IMR-90 (cell line): Measurements from ENCODE around the gene CHRM4. TPM values are rescaled to one million over a fixed set of nuclear protein-coding genes. Genes with fewer than 3 reads are reported as not detected.

Source experiments
- ATAC-seq: fragments of 200-7000 bp; cut with Tn5 transposase; 2 replicates; pipeline ENCODE4 v1.9.1; 2020; ENCODE audit warnings: low read depth, mild to moderate bottlenecking, moderate library complexity
- BruUV-seq: library from RNA; stranded (reverse); fragments of 400-500 nt; replicated peaks from 2 replicates; lab custom pipeline; 2021; lab: Mats Ljungman, UMichigan
- CTCF ChIA-PET: fragments of 300-600 bp; formaldehyde crosslinking; extraction: SDS; loops from one replicate; lab custom pipeline; 2021; ENCODE audit warnings: antibody characterized with exemption; lab: Yijun Ruan, JAX
- POLR2A ChIA-PET: fragments of 300-600 bp; sonication (Branson Sonifier 250); formaldehyde crosslinking; loops from one replicate; lab custom pipeline; 2022; ENCODE audit warnings: antibody characterized with exemption; ENCODE audit not compliant: unreplicated experiment; lab: Charles Lee
- DNase-seq: peaks from one replicate; pipeline ENCODE4 v3.0.0; 2013
- H2AFZ ChIP-seq: replicated peaks from 2 replicates; pipeline ENCODE3; 2013; ENCODE audit warnings: low read length, mild to moderate bottlenecking; ENCODE audit not compliant: poor library complexity
- H2AK5ac ChIP-seq: 2 replicates; pipeline ENCODE4 v1.6.1; 2013; ENCODE audit warnings: low read depth, low read length, inconsistent platforms
- H2AK9ac ChIP-seq: replicated peaks from 2 replicates; pipeline ENCODE3; 2013; ENCODE audit warnings: mild to moderate bottlenecking, low read depth, low read length, moderate library complexity; ENCODE audit not compliant: poor library complexity
- H2BK120ac ChIP-seq: 2 replicates; pipeline ENCODE4 v1.6.1; 2013; ENCODE audit warnings: low read depth, low read length, inconsistent platforms
- H2BK15ac ChIP-seq: 3 replicates; pipeline ENCODE4 v1.6.1; 2013; ENCODE audit warnings: low read depth, low read length, inconsistent platforms
- H2BK20ac ChIP-seq: 2 replicates; pipeline ENCODE4 v1.6.1; 2013; ENCODE audit warnings: low read depth, mild to moderate bottlenecking, inconsistent platforms, low read length, moderate library complexity
- H2BK5ac ChIP-seq: 2 replicates; pipeline ENCODE4 v1.6.1; 2013; ENCODE audit warnings: mild to moderate bottlenecking, low read depth, low read length, inconsistent platforms; ENCODE audit not compliant: poor library complexity, severe bottlenecking
- H3K14ac ChIP-seq: replicated peaks from 2 replicates; pipeline ENCODE4 v1.6.1; 2013; ENCODE audit warnings: low read depth, low read length, inconsistent platforms
- H3K18ac ChIP-seq: 2 replicates; pipeline ENCODE4 v1.6.1; 2013; ENCODE audit warnings: low read depth, low read length, control low read depth
- H3K23ac ChIP-seq: 2 replicates; pipeline ENCODE4 v1.6.1; 2013; ENCODE audit warnings: low read depth, low read length, inconsistent platforms
- H3K27ac ChIP-seq: 2 replicates; pipeline ENCODE4 v1.5.1; 2013; ENCODE audit warnings: mild to moderate bottlenecking, control low read depth, low read length; ENCODE audit not compliant: insufficient read depth
- H3K27me3 ChIP-seq: 2 replicates; pipeline ENCODE4 v1.6.1; 2013; ENCODE audit warnings: low read length; ENCODE audit not compliant: control insufficient read depth, insufficient read depth
- H3K36me3 ChIP-seq: 2 replicates; pipeline ENCODE4 v1.6.1; 2013; ENCODE audit warnings: low read length, mixed read lengths; ENCODE audit not compliant: control insufficient read depth, insufficient read depth
- H3K4ac ChIP-seq: 2 replicates; pipeline ENCODE4 v1.6.1; 2013; ENCODE audit warnings: low read depth, low read length, inconsistent platforms
- H3K4me1 ChIP-seq: 2 replicates; pipeline ENCODE4 v1.6.1; 2013; ENCODE audit warnings: low read length, mixed read lengths; ENCODE audit not compliant: control insufficient read depth, insufficient read depth
- H3K4me2 ChIP-seq: 2 replicates; pipeline ENCODE4 v1.6.1; 2013; ENCODE audit warnings: low read depth, mild to moderate bottlenecking, control low read depth, low read length, moderate library complexity
- H3K4me3 ChIP-seq: 2 replicates; pipeline ENCODE4 v1.5.1; 2013; ENCODE audit warnings: low read depth, mild to moderate bottlenecking, control low read depth, low read length, moderate library complexity; ENCODE audit not compliant: insufficient read depth
- H3K56ac ChIP-seq: 2 replicates; pipeline ENCODE4 v1.6.1; 2013; ENCODE audit warnings: low read length, inconsistent platforms; ENCODE audit not compliant: insufficient read depth; ENCODE audit errors: extremely low read depth
- H3K79me1 ChIP-seq, 2 experiments: 2 replicates each; pipeline ENCODE4 v1.6.1; 2013; ENCODE audit warnings: low read length in 2 of 2, inconsistent platforms in 1 of 2, low read depth in 1 of 2
- H3K9ac ChIP-seq: 2 replicates; pipeline ENCODE4 v1.6.1; 2013; ENCODE audit warnings: low read depth, low read length, control low read depth
- H3K9me1 ChIP-seq: 2 replicates; pipeline ENCODE4 v1.6.1; 2013; ENCODE audit warnings: low read length, inconsistent platforms; ENCODE audit not compliant: insufficient read depth
- H3K9me3 ChIP-seq: 2 replicates; pipeline ENCODE4 v1.6.1; 2013; ENCODE audit warnings: low read length; ENCODE audit not compliant: control insufficient read depth, insufficient read depth
- H4K20me1 ChIP-seq: 2 replicates; pipeline ENCODE4 v1.6.1; 2013; ENCODE audit warnings: low read length, inconsistent platforms; ENCODE audit not compliant: insufficient read depth
- H4K5ac ChIP-seq: 2 replicates; pipeline ENCODE4 v1.6.1; 2013; ENCODE audit warnings: mild to moderate bottlenecking, low read depth, low read length, control low read depth
- H4K8ac ChIP-seq, 2 experiments: 2 replicates each; pipeline ENCODE4 v1.6.1; 2013; ENCODE audit warnings: low read depth in 2 of 2, low read length in 2 of 2, control low read depth in 1 of 2, inconsistent platforms in 1 of 2
- H4K91ac ChIP-seq: 2 replicates; pipeline ENCODE4 v1.6.1; 2013; ENCODE audit warnings: low read depth, low read length, inconsistent platforms; ENCODE audit not compliant: insufficient read depth
- CEBPB ChIP-seq: IDR thresholded peaks from 2 replicates; pipeline ENCODE4 v1.6.1; 2012; ENCODE audit warnings: low read depth, low read length, improper control_type of control experiment
- CTCF ChIP-seq: conservative IDR thresholded peaks from 2 replicates; pipeline ENCODE4 v1.5.1; 2012; ENCODE audit warnings: mild to moderate bottlenecking, low read depth, low read length, improper control_type of control experiment
- ELK1 ChIP-seq: fragments of 150-350 bp; IDR thresholded peaks from 2 replicates; pipeline ENCODE4 v1.6.1; 2016; ENCODE audit warnings: low read depth, mild to moderate bottlenecking, low read length, moderate library complexity, borderline replicate concordance
- MXI1 ChIP-seq: IDR thresholded peaks from 2 replicates; pipeline ENCODE4 v1.6.1; 2012; ENCODE audit warnings: low read depth, mild to moderate bottlenecking, low read length, moderate library complexity, borderline replicate concordance
- RAD21 ChIP-seq: IDR thresholded peaks from 2 replicates; pipeline ENCODE4 v1.6.1; 2012; ENCODE audit warnings: low read length, improper control_type of control experiment
- SMC3 ChIP-seq: fragments of 150-350 bp; IDR thresholded peaks from 2 replicates; pipeline ENCODE4 v1.6.1; 2016; ENCODE audit warnings: low read depth, mild to moderate bottlenecking, antibody characterized with exemption, low read length, moderate library complexity
- WGBS, 2 experiments: methylation state at CpG; one replicate each; pipeline versions ENCODE4 v1.1.5 to v1.1.7; 2013; ENCODE audit warnings: missing lambda C conversion rate in 2 of 2; ENCODE audit not compliant: insufficient read length in 1 of 2; ENCODE audit errors: extremely low coverage in 2 of 2; 5-methylcytosine and 5-hydroxymethylcytosine counted together
- dilution Hi-C: fragments of 300-500 bp; cut with HindIII; formaldehyde crosslinking; loops from one replicate; pipeline ENCODE4 v1.14.3; 2018; ENCODE audit warnings: low sequenced_read_pairs; ENCODE audit not compliant: unreplicated experiment
- in situ Hi-C: fragments of 300-500 bp; cut with MboI; formaldehyde crosslinking; loops from 3 replicates; pipeline ENCODE4 v1.14.3; 2019; ENCODE audit warnings: low sequenced_read_pairs, inconsistent platforms, mixed read lengths
- intact Hi-C: fragments of 100-400 bp; cut with micrococcal nuclease; formaldehyde crosslinking; loops from 2 replicates; pipeline ENCODE4 v1.10.0; 2022
- polyA plus RNA-seq, 3 experiments: library from polyadenylated mRNA; depleted of rRNA; stranded (reverse); fragments of >200 nt; gene quantifications; 2 replicates each; pipeline ENCODE4 v1.2.3, GENCODE V29; 2012; ENCODE audit warnings: low replicate concordance in 1 of 3
- total RNA-seq: library from RNA; depleted of rRNA; stranded (reverse); fragments of >200 nt; gene quantifications from 2 replicates; pipeline ENCODE4 v1.2.3, GENCODE V29; 2012

Gene CHRM4
- total and polyA plus RNA-seq, 2 of the 4 experiments (the other 2 are of a cell fraction): 0.09 to 0.18 TPM

- BruUV-seq: no TSS peak
- H2BK15ac ChIP-seq: no peak overlapping the region
- no peak overlapping the region for H2BK5ac ChIP-seq
- H3K9me3 ChIP-seq: no peaks in the 10 kb centered on the region
- peaks cover 21 to 79% of the 10 kb centered on the region in 2 experiments for H3K79me1 ChIP-seq
- no peak overlapping the region for H3K4me3 ChIP-seq
- no peak overlapping the region for H3K56ac ChIP-seq
- in situ Hi-C loops (no loop called here), dilution Hi-C loops (no loop called here), intact Hi-C loops (no loop called here)
- H3K23ac ChIP-seq: no peak overlapping the region
- H3K18ac ChIP-seq: no peak overlapping the region
- no peak overlapping the region for H2AFZ ChIP-seq
- no peak overlapping the region for H3K14ac ChIP-seq
- H4K20me1 ChIP-seq: peaks cover 29% of the 10 kb centered on the region
- no CpG with 5 or more reads among the region's 3 CpGs for WGBS, 2 experiments
- ChIA-PET CTCF (no interaction called here), POLR2A (no interaction called here)
- H3K27me3 ChIP-seq: no peaks in the 10 kb centered on the region
- H3K4me1 ChIP-seq: peaks cover 19% of the 10 kb centered on the region
- no peak overlapping the region for H3K4me2 ChIP-seq
- no peaks in the 10 kb centered on the region for H3K36me3 ChIP-seq
- no peak overlapping the region for H4K5ac ChIP-seq
- no peak overlapping the region for H4K8ac ChIP-seq
- no peak overlapping the region for H2AK5ac ChIP-seq
- H2BK20ac ChIP-seq: no peak overlapping the region
- H4K91ac ChIP-seq: no peak overlapping the region
- no peak overlapping the region for H3K27ac ChIP-seq
- no peak overlapping the region for H2AK9ac ChIP-seq
- DNase-seq (no peak), ATAC-seq (no peak)
- TF ChIP-seq RAD21 (no peak), ELK1 (no peak), SMC3 (no peak), MXI1 (no peak), CEBPB (no peak), CTCF (no peak)
- no peak overlapping the region for H2BK120ac ChIP-seq
- H3K9me1 ChIP-seq: peaks cover 7% of the 10 kb centered on the region
- no peak overlapping the region for H3K4ac ChIP-seq
- no peak overlapping the region for H3K9ac ChIP-seq
Measured at GRCh38 chr11:46350695-46351094, 40.9 kb downstream of the CHRM4 start.
